ENCODE data around the gene OSBPL3.
A peak's percentile ranks its signal among the peaks of the same experiment; 100 is the strongest.

Gene OSBPL3

GRCh38 chr7:24788961-24789576 is 190.9 kb downstream of the OSBPL3 start:
- DNase-seq: no peak

GRCh38 chr7:24788075-24788474 is 191.9 kb downstream of the OSBPL3 start:
- DNase-seq: no peak

- DNase-seq: no peak
Measured at GRCh38 chr7:24786941-24787340, 193.0 kb downstream of the OSBPL3 start.

GRCh38 chr7:24786306-24786705 is 193.7 kb downstream of the OSBPL3 start:
- DNase-seq: no peak

- no peak for DNase-seq
Measured at GRCh38 chr7:24784277-24784676, 195.7 kb downstream of the OSBPL3 start.

- no peak for DNase-seq
Measured at GRCh38 chr7:24783698-24784097, 196.3 kb downstream of the OSBPL3 start.

- DNase-seq: no peak
Measured at GRCh38 chr7:24781106-24781505, 198.9 kb downstream of the OSBPL3 start.

GRCh38 chr7:24779283-24779655 is 200.7 kb downstream of the OSBPL3 start:
- peak; percentile 68 for DNase-seq

GRCh38 chr7:24778543-24779282 is 201.3 kb downstream of the OSBPL3 start:
- DNase-seq: peak; percentile 61

- no peak for DNase-seq
Measured at GRCh38 chr7:24777806-24778205, 202.2 kb downstream of the OSBPL3 start.

- no peak for DNase-seq
Measured at GRCh38 chr7:24773646-24774045, 206.3 kb downstream of the OSBPL3 start.

GRCh38 chr7:24769851-24770250 is 210.1 kb downstream of the OSBPL3 start:
- no peak for DNase-seq

GRCh38 chr7:24769014-24769830 is 210.8 kb downstream of the OSBPL3 start:
- no peak for DNase-seq

- no peak for DNase-seq
Measured at GRCh38 chr7:24767878-24768569, 212.0 kb downstream of the OSBPL3 start.

- DNase-seq: peak; percentile 4
Measured at GRCh38 chr7:24764972-24765744, 214.8 kb downstream of the OSBPL3 start.

- no peak for DNase-seq
Measured at GRCh38 chr7:24764011-24764410, 216.0 kb downstream of the OSBPL3 start.

- no peak for DNase-seq
Measured at GRCh38 chr7:24763303-24763901, 216.6 kb downstream of the OSBPL3 start.

GRCh38 chr7:24762771-24763170 is 217.2 kb downstream of the OSBPL3 start:
- DNase-seq: no peak

- DNase-seq: no peak
Measured at GRCh38 chr7:24760968-24761367, 219.0 kb downstream of the OSBPL3 start.

- peak; percentile 51 for DNase-seq
Measured at GRCh38 chr7:24757353-24758275, 222.4 kb downstream of the OSBPL3 start, which contains the start of gene GSDME. Gene GSDME, minus strand, starts transcription at chr7:24757464. Its CDS starts 7,690 bp downstream, at chr7:24749774.

Data from NCI-H82 (cell line).